NB4 (cell line): ENCODE data around the gene SPRR1A.

Experiments
- TF ChIP-seq, protein P1 (sequence below): IDR thresholded peaks from one replicate; pipeline ENCODE4 v1.5.1; 2012; ENCODE audit warnings: low read depth, low read length
- TF ChIP-seq, protein P2 (sequence below): IDR thresholded peaks from 2 replicates; pipeline ENCODE4 v1.6.1; 2011; ENCODE audit warnings: low read depth, low read length

DNA sequence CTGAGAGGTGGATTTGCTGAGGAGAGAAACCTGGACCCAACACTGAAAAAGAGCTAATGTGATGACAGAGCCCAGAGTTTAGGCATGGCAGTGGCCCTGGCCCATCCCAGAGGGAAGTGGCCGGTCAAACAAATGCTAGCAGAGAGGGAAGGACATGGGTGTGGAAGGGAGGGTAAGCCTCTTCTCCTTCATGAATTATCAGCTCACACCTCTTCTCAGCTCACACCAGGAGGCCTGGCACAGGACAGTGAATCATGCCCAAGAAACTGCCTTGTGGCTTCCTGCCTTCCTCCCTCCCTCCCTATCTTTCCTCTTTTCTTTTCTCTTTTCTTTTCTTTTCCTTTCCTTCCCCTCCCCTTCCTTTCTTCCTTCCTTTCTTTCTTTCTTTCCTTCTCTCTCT, 16.4 kb downstream of the SPRR1A start:
- TF ChIP-seq, protein P1, sequence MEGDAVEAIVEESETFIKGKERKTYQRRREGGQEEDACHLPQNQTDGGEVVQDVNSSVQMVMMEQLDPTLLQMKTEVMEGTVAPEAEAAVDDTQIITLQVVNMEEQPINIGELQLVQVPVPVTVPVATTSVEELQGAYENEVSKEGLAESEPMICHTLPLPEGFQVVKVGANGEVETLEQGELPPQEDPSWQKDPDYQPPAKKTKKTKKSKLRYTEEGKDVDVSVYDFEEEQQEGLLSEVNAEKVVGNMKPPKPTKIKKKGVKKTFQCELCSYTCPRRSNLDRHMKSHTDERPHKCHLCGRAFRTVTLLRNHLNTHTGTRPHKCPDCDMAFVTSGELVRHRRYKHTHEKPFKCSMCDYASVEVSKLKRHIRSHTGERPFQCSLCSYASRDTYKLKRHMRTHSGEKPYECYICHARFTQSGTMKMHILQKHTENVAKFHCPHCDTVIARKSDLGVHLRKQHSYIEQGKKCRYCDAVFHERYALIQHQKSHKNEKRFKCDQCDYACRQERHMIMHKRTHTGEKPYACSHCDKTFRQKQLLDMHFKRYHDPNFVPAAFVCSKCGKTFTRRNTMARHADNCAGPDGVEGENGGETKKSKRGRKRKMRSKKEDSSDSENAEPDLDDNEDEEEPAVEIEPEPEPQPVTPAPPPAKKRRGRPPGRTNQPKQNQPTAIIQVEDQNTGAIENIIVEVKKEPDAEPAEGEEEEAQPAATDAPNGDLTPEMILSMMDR, result no peak
- TF ChIP-seq, protein P2, sequence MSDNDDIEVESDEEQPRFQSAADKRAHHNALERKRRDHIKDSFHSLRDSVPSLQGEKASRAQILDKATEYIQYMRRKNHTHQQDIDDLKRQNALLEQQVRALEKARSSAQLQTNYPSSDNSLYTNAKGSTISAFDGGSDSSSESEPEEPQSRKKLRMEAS, result no peak
